ENCODE results near the gene FAM217B. TPM values are rescaled to one million over a fixed set of nuclear protein-coding genes. Genes with fewer than 3 reads are reported as not detected.

FAM217B gene, protein sequence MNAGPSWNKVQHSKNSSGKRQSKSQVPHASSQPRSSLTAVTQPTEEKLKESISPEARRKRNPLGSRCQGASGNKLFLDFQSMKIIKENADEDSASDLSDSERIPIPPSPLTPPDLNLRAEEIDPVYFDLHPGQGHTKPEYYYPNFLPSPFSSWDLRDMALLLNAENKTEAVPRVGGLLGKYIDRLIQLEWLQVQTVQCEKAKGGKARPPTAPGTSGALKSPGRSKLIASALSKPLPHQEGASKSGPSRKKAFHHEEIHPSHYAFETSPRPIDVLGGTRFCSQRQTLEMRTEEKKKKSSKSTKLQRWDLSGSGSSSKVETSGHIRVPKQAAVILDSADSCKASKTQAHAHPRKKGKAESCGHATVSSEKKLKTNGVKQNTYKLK
- total RNA-seq (2022; extraction: Qiagen RNA extraction; ENCODE audit: low read depth), result 6.2 to 8.6 TPM (median 6.4 TPM) in 5 replicates

DNA sequence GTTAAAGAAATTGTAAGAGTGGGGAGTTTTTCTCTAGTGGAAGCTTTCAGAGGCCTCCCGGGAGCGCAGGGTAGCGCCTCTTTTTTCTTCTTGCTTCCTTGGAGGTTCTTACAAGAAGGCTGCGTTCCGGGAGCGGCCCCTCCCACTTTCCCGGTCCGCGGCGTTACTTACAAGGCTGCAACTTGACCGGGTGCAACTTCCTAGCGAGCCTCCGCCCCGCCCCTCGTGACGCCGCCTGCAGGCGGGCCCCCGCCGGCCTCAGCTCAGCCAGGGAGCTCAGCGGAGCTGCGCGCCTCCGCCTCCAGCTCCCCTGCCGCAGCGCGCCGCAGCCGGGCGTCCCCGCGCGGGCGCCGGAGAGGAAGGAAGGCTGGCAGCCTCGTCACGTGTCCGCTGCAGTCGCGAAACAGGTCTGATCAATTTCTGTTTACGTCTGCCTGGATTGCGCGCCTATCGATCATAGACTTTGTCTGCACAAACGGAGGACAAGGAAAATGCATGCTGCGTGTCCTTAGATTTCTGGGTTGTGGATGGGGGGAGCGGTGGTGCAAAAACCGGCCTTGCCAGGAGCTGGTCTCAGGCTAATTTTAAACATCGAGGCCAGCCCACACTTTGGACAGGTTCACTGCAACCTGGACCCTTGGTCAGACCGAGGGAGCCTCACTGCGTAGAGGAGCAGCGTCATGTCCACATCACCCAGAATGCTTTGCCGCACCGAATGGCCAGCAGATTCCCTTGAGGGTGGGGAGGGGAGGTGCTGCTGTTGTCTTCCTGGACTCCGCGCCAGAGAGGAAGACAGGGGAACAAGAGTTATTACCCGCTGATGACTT is at the start of gene FAM217B, which contains the start of gene PPP1R3D:
FAM217B (plus strand) TSS at position 261 of the 827 bp plus-strand sequence. CDS start 3,555 bp downstream, outside the sequence.
PPP1R3D (minus strand) TSS at position 177 of the 827 bp plus-strand sequence. CDS start 374 bp downstream, outside the sequence.

DNA sequence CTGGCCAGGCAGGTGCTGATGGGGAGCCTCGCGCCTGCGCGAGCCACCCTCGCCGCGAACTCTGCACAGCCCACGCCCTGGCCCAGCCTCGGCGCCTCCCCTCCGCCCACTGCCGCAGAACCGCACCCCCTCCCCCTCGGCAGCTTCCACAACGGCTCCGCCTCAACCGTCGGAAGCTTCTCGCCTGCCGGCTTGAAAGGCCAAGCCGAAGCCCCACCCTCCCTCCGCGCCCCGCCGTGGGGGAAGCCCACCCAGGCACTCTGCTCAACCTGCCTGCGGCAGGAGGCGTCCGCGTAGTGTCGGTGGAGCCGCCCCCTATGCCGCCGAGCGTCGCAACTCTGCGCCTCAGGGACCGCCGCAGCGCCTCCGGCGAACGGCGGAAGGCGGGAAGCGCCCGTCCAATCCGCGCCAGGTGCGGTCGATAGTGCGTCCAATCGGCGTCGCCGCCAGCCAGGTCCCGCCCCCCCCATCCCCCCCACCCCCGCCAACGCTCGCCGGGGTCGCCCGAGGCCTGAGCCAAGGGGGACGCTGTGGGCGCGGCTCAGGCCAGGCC is 6.8 kb upstream of the FAM217B start, which contains the start of gene SYCP2:
SYCP2 (minus strand) TSS at position 342 of the 553 bp plus-strand sequence. CDS start 11,224 bp downstream, outside the sequence.

DNA sequence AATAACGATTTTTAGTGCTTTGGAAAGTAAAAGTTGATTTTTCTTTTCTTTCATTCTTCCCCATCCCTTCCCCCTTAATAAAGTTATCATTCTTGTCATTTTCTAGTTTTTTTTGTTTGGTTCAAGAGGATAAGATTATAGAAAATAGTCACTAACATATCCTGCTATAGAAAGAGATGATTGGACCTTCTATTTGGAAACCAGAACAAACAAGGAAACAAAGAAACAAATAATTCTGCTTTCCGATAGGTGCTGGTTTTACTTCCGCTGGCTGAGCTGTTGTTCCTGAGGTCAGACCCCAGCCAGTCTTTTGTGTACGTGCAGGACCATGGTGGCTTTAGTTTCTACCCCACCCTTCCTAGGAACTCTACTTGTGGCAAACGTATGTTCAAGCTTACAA is 17.9 kb downstream of the FAM217B start, which contains the start of gene CDH26:
CDH26 (plus strand) TSS at position 301 of the 400 bp plus-strand sequence. CDS start 304 bp downstream, outside the sequence.

Other genes with a start within 250 kb of the FAM217B start
- 0.30 to 0.80 TPM (median 0.32 TPM) in 5 replicates for gene SYCP2, start 6.8 kb upstream of the FAM217B start, total RNA-seq (2022; extraction: Qiagen RNA extraction; ENCODE audit: low read depth)
- 1.4 to 2.8 TPM (median 2.6 TPM) in 5 replicates for gene PPP1R3D, start 84 bp upstream of the FAM217B start, total RNA-seq (2022; extraction: Qiagen RNA extraction; ENCODE audit: low read depth)
- 0.10 to 0.53 TPM (median 0.23 TPM) in 4 of 5 replicates, not detected in the other for gene CDH26, start 18.0 kb downstream of the FAM217B start, total RNA-seq (2022; extraction: Qiagen RNA extraction; ENCODE audit: low read depth)

All from A549 treated with RU486 at 1 μM for 4 hours (cell line).